Upper lobe of left lung (tissue), 4 donors: Measurements from ENCODE around the gene CDK16.

Experiments
- CTCF ChIP-seq, 6 experiments: fragments of 450-650 bp in 4 of 6; fragments of 200-600 bp in 2 of 6; sonication (generic) in 2 of 6; IDR thresholded peaks; one replicate each; pipeline ENCODE4 v1.5.1; 2016 to 2019; ENCODE audit warnings: antibody characterized with exemption in 6 of 6
- POLR2AphosphoS5 ChIP-seq, 2 donors: sonication (generic); formaldehyde crosslinking; IDR thresholded peaks; one replicate each; pipeline ENCODE4 v1.5.1; 2017; ENCODE audit warnings: antibody characterized with exemption in 2 of 2

- TF ChIP-seq POLR2AphosphoS5 (IDR thresholded peaks at IDR 0.05), result no peak
- no peak for TF ChIP-seq CTCF (IDR thresholded peaks at IDR 0.05)
Measured at GRCh38 chrX:47197526-47197925, 21.0 kb upstream of the CDK16 start.
